Heart left ventricle (tissue), 16 donors: ENCODE data around the gene EOGT. TPM values are rescaled to one million over a fixed set of nuclear protein-coding genes. Genes with fewer than 3 reads are reported as not detected.

Source experiments
- ATAC-seq, 4 donors: fragments of 200-7000 bp; cut with Tn5 transposase; one replicate each; pipeline ENCODE4 v1.9.1; 2020 to 2022; ENCODE audit warnings: moderate library complexity in 4 of 4, mild to moderate bottlenecking in 3 of 4, moderate number of reproducible peaks in 1 of 4
- DNase-seq, 5 donors: peaks; one replicate each; pipeline ENCODE4 v3.0.0-alpha.2; 2020
- H3K27ac ChIP-seq, 12 donors: fragments of 200-600 bp; sonication (generic) in 4 of 12; one replicate each; pipeline versions ENCODE4 v1.5.0 to v1.8.0; 2016 to 2022; ENCODE audit warnings: mild to moderate bottlenecking in 2 of 12
- H3K27me3 ChIP-seq, 9 donors: fragments of 200-600 bp; sonication (generic) in 2 of 9; one replicate each; pipeline versions ENCODE4 v1.5.1 to v1.8.0; 2016 to 2022; ENCODE audit warnings: mild to moderate bottlenecking in 3 of 9
- H3K36me3 ChIP-seq, 9 donors: fragments of 200-600 bp; sonication (generic) in 2 of 9; one replicate each; pipeline versions ENCODE4 v1.5.0 to v1.8.0; 2018 to 2022; ENCODE audit warnings: mild to moderate bottlenecking in 2 of 9
- H3K4me1 ChIP-seq, 12 donors: fragments of 200-600 bp; sonication (generic) in 4 of 12; one replicate each; pipeline versions ENCODE4 v1.5.0 to v1.8.0; 2016 to 2022; ENCODE audit warnings: mild to moderate bottlenecking in 3 of 12
- H3K4me3 ChIP-seq, 12 donors: fragments of 200-600 bp; sonication (generic) in 4 of 12; one replicate each; pipeline versions ENCODE4 v1.5.0 to v1.8.0; 2017 to 2022; ENCODE audit warnings: mild to moderate bottlenecking in 9 of 12, moderate library complexity in 4 of 12
- H3K9me3 ChIP-seq, 12 donors: fragments of 200-600 bp; sonication (generic) in 4 of 12; one replicate each; pipeline versions ENCODE4 v1.5.0 to v1.8.0; 2016 to 2022; ENCODE audit warnings: mild to moderate bottlenecking in 1 of 12
- CTCF ChIP-seq, 12 donors: fragments of 200-600 bp; sonication (generic) in 4 of 12; IDR thresholded peaks; one replicate each; pipeline versions ENCODE4 v1.5.0 to v1.8.0; 2018 to 2022; ENCODE audit warnings: antibody characterized with exemption in 12 of 12, mild to moderate bottlenecking in 5 of 12
- POLR2A ChIP-seq, 2 donors: fragments of 450-650 bp; IDR thresholded peaks; one replicate each; pipeline ENCODE4 v1.6.1; 2017; ENCODE audit warnings: antibody characterized with exemption in 2 of 2, mild to moderate bottlenecking in 2 of 2, moderate library complexity in 2 of 2
- WGBS, 4 donors: extraction: QIAGEN DNeasy Blood & Tissue Kit in 2 of 4; methylation state at CpG; one replicate each; pipeline versions ENCODE4 v1.1.5 to v1.1.7; 2013 to 2018; 5-methylcytosine and 5-hydroxymethylcytosine counted together
- intact Hi-C, 10 donors: fragments of 100-400 bp; cut with DNase I; formaldehyde crosslinking; loops; one replicate each; pipeline versions ENCODE4 v1.11.1 to v1.14.2; 2022
- polyA plus RNA-seq, 2 donors: library from polyadenylated mRNA; stranded (reverse); fragments of 200-250 nt; gene quantifications; one replicate each; pipeline ENCODE4 v1.2.3, GENCODE V29; 2013
- total RNA-seq, 9 donors: library from RNA; depleted of rRNA in 2 of 9; stranded (reverse); fragments of >200 nt in 2 of 9; fragmentation: NEBNext Ultra II Directional in 3 of 9; extraction: Animal tissue kit (Norgen Biotek cat#: 25700) in 3 of 9; gene quantifications; one replicate each; pipeline versions ENCODE4 v1.1.0 to v1.2.4, GENCODE V29; 2016 to 2023
- donor health status: ischemic (EF 13 %, LVEDD 7.1; RV severe dilation, severe dysfunction).
- donor health status: healthy with polysubstance abuse.
- donor health status: DM: no; HTN: yes; CAD: no.
- donor health status: DM: no; HTN: no; CAD: no.
- donor health status: ischemic (EF 25% LVEDD 6.9; RV normal size, moderate dysfunction).
- donor health status: ischemic (EF 25% LVEDD 5.7; RV mildly dilated, moderate dysfunction).
- donor health status: healthy.
- donor health status: DM: yes; HTN: yes; CAD: no.
- donor health status: ischemic (EF 35%, LVEDD 5.7; RV mildly dilated, moderate dysfunction).
- donor health status: nonischemic (EF 11% LVEDD 7.7; RV severe dilation, severe dysfunction).
- donor health status: DM: yes; HTN: yes; CAD: no.
- donor health status: PGD.
- donor health status: ischemic (EF 29% LVEDD 5.4; RV normal size, mild dysfunction).
- donor health status: nonischemic (EF 23%, LVEDD 6.1; RV moderate dilation, normal function).

The EOGT gene
- total and polyA plus RNA-seq, 11 donors, result 13.4 to 53.1 (median 33.9) TPM

GRCh38 chr3:68988740-68989139 lies 24.7 kb downstream of the EOGT start:
- 90 to 98% (median 95%) methylated on average over 4 of the region's 4 CpGs for WGBS, 4 donors
- no peaks in the 10 kb centered on the region for H3K9me3 ChIP-seq

GRCh38 chr3:68987322-68987721 lies 26.2 kb downstream of the EOGT start:
- Histone ChIP-seq H3K4me1 (no peaks in the 10 kb centered on the region), H3K4me3 (no peak overlapping the region), H3K36me3 (peaks cover 0 to 96% (median 78%) of the 10 kb centered on the region in 9 donors), H3K27ac (no peak overlapping the region), H3K27me3 (no peaks in the 10 kb centered on the region), H3K9me3 (no peaks in the 10 kb centered on the region)
- intact Hi-C loops, result no loop called here
- no peak for ATAC-seq
- no peak for TF ChIP-seq CTCF (IDR thresholded peaks at IDR 0.05)
- TF ChIP-seq POLR2A (IDR thresholded peaks at IDR 0.05), result no peak
- DNase-seq, result no peak
- WGBS, 4 donors, result 81 to 95% (median 90%) methylated on average over 6 of the region's 6 CpGs

More at GRCh38 chr3:68988740-68989139, 24.7 kb downstream of the EOGT start:
- Histone ChIP-seq H3K4me3 (no peak overlapping the region), H3K27ac (no peak overlapping the region), H3K4me1 (no peaks in the 10 kb centered on the region), H3K27me3 (no peaks in the 10 kb centered on the region), H3K36me3 (peaks cover 0 to 94% (median 72%) of the 10 kb centered on the region in 9 donors)
- TF ChIP-seq CTCF (IDR thresholded peaks at IDR 0.05) (no peak), POLR2A (IDR thresholded peaks at IDR 0.05) (no peak)
- DNase-seq (no peak), ATAC-seq (no peak)
- intact Hi-C loops, result no loop called here

- intact Hi-C loops, result no loop called here
- no peaks in the 10 kb centered on the region for H3K27me3 ChIP-seq
- no peak overlapping the region for H3K4me3 ChIP-seq
- no peak overlapping the region for H3K27ac ChIP-seq
- no peaks in the 10 kb centered on the region for H3K4me1 ChIP-seq
- no peak for ATAC-seq
- WGBS, 4 donors, result 92 to 98% (median 95%) methylated on average over 6 of the region's 6 CpGs
- no peak for TF ChIP-seq POLR2A (IDR thresholded peaks at IDR 0.05)
- H3K9me3 ChIP-seq, result no peaks in the 10 kb centered on the region
- peaks cover 0 to 100% (median 85%) of the 10 kb centered on the region in 9 donors for H3K36me3 ChIP-seq
- no peak for DNase-seq
These were observed 26.8 kb downstream of the EOGT start for GRCh38 chr3:68986496-68987208.

GRCh38 chr3:68985146-68985790 lies 28.2 kb downstream of the EOGT start:
- no peak for DNase-seq
- H3K36me3 ChIP-seq, result peaks cover 0 to 100% (median 91%) of the 10 kb centered on the region in 9 donors
- H3K27me3 ChIP-seq, result no peaks in the 10 kb centered on the region
- TF ChIP-seq CTCF (IDR thresholded peaks at IDR 0.05), result no peak
- no peak for TF ChIP-seq POLR2A (IDR thresholded peaks at IDR 0.05)
- H3K4me1 ChIP-seq, result no peaks in the 10 kb centered on the region
- 50 to 87% (median 69%) methylated on average over 2 to 3 of the region's 3 CpGs for WGBS, 4 donors
- intact Hi-C loops, result no loop called here
- no peaks in the 10 kb centered on the region for H3K9me3 ChIP-seq
- no peak overlapping the region for H3K4me3 ChIP-seq
- ATAC-seq, result no peak
- no peak overlapping the region for H3K27ac ChIP-seq
